ENCODE data around the gene CD99L2.

The CD99L2 gene

DNA sequence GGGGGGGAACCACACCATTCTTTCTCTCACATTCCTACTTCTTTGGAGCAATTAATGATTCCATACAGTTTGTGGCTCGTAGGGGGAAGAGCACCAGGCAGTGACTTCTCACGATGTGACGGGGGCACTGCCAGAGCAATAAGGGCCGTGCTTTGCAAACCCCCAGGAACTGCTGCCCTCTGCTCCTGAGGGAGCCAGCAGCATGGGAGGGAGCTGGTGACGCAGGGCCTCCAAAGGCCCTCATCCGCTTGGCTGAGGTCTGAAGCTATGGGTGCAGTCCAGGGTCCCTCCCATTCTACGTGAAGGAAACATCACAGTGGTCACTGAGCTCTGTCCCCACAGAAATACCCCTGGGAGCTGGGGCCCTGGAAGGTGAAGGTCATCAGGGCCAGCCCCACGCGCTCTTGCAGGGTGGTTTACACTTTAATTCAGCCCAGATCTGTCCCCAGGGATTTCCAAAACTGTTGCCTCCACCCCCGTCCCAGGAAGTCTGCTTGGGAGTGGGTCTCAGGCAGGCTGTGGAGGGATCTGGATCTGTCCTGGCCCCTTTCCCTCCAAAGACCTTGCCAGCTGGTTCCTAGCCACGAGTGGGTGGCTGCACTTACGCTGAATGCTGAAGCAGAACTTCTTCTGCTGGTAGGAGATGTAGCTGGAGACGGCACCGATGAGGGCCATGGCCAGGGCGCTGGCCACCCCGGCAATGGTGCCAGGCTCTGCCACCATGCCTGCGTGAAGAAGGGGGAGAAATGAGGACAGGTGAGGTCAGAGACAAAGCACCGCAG, 122.7 kb downstream of the CD99L2 start:
- H3K27me3 ChIP-seq (replicated peaks), result no peaks in the 10 kb centered on the region
- DNase-seq, result no peak
- in situ Hi-C loops (cut with HindIII; ENCODE audit: low pct_ligation_motif_present, low sequenced_read_pairs), result loop anchor here (10.0 kb wide), 1 partner anchor 309 kb away; no protein-coding TSS in a partner anchor
- TF ChIP-seq, protein P1, sequence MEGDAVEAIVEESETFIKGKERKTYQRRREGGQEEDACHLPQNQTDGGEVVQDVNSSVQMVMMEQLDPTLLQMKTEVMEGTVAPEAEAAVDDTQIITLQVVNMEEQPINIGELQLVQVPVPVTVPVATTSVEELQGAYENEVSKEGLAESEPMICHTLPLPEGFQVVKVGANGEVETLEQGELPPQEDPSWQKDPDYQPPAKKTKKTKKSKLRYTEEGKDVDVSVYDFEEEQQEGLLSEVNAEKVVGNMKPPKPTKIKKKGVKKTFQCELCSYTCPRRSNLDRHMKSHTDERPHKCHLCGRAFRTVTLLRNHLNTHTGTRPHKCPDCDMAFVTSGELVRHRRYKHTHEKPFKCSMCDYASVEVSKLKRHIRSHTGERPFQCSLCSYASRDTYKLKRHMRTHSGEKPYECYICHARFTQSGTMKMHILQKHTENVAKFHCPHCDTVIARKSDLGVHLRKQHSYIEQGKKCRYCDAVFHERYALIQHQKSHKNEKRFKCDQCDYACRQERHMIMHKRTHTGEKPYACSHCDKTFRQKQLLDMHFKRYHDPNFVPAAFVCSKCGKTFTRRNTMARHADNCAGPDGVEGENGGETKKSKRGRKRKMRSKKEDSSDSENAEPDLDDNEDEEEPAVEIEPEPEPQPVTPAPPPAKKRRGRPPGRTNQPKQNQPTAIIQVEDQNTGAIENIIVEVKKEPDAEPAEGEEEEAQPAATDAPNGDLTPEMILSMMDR (IDR thresholded peaks at IDR 0.05; ENCODE audit: low read depth, low read length, missing control alignments), result no peak
- H3K27ac ChIP-seq, result no peak overlapping the region
- no peak overlapping the region for H3K4me3 ChIP-seq (ENCODE audit: low read depth, low read length)
- H3K36me3 ChIP-seq (replicated peaks), result no peaks in the 10 kb centered on the region

DNA sequence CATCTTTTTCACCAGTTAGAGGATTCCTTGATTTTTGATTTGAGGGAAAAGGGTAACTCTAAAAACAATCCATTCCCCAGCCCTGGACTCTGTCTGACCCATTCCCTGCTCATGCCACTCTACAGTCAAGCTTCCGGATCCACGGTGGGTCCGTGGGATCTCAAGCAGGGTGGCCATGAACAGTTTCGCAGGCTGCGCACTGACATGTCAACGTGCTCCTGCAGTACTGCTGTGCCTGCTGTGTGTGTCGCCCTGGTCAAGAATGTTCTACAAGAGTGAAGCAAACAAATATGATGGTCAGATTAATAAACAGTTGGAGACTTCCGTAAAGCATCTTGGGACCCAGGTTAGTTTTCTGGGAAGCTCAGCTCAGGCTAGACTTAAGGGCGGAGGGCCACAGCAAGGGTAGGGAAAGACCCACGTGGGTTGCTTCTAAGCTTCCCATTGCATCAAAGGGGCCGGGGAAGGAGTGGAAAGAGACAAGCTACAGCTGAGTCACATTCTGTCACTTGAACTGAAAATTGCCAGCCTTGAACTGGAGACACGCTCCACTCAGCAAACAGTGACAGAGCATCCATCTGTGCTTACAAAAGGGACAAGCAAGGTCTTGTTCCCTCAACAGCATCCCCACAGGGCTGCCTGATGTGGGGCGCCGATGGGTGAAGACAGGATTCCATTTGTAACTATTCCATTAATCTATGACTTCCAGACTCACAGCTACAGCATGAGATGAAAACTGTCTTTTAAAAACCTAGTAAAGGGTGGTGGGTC, 123.5 kb downstream of the CD99L2 start:
- Histone ChIP-seq H3K4me3 (ENCODE audit: low read depth, low read length) (no peak overlapping the region), H3K36me3 (replicated peaks) (no peaks in the 10 kb centered on the region), H3K27ac (no peak overlapping the region), H3K27me3 (replicated peaks) (no peaks in the 10 kb centered on the region)
- in situ Hi-C loops (cut with HindIII; ENCODE audit: low pct_ligation_motif_present, low sequenced_read_pairs), result loop anchor here (10.0 kb wide), 1 partner anchor 310 kb away; no protein-coding TSS in a partner anchor
- no peak for DNase-seq
- TF ChIP-seq, protein P1 (IDR thresholded peaks at IDR 0.05; ENCODE audit: low read depth, low read length, missing control alignments), result no peak

DNA sequence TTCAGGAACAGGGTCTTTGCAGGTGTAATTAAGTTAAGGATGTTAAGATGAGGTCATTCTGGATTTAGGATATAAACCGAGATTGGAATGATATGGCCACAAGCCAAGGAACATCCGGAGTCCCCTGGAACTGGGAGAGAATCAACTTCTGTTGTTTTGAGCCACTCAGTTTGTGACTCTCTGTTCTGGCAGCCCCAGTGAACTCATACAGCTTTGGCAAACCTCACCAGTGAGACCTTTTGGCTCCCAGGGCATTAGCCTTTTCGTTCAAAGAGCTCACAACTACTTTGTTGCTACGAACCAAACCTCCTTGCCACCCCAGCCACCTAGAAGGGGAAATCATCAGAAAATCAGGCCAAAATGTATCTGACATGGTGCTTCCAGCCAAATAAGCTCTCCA, 124.8 kb downstream of the CD99L2 start:
- H3K4me3 ChIP-seq (ENCODE audit: low read depth, low read length), result no peak overlapping the region
- DNase-seq, result no peak
- H3K27me3 ChIP-seq (replicated peaks), result no peaks in the 10 kb centered on the region
- in situ Hi-C loops (cut with HindIII; ENCODE audit: low pct_ligation_motif_present, low sequenced_read_pairs), result loop anchor here (10.0 kb wide), 1 partner anchor 311 kb away; no protein-coding TSS in a partner anchor
- TF ChIP-seq, protein P1 (IDR thresholded peaks at IDR 0.05; ENCODE audit: low read depth, low read length, missing control alignments), result no peak
- H3K36me3 ChIP-seq (replicated peaks), result no peaks in the 10 kb centered on the region
- no peak overlapping the region for H3K27ac ChIP-seq

- TF ChIP-seq, protein P1 (IDR thresholded peaks at IDR 0.05; ENCODE audit: low read depth, low read length, missing control alignments), result no peak
- no peak for DNase-seq
- in situ Hi-C loops (cut with HindIII; ENCODE audit: low pct_ligation_motif_present, low sequenced_read_pairs), result loop anchor here (10.0 kb wide), 1 partner anchor 312 kb away; no protein-coding TSS in a partner anchor
- H3K36me3 ChIP-seq (replicated peaks), result no peaks in the 10 kb centered on the region
- no peak overlapping the region for H3K27ac ChIP-seq
- H3K27me3 ChIP-seq (replicated peaks), result no peaks in the 10 kb centered on the region
- no peak overlapping the region for H3K4me3 ChIP-seq (ENCODE audit: low read depth, low read length)
These were observed 125.4 kb downstream of the CD99L2 start for GRCh38 chrX:150773117-150773516.

- H3K27me3 ChIP-seq (replicated peaks), result no peaks in the 10 kb centered on the region
- no peak overlapping the region for H3K4me3 ChIP-seq (ENCODE audit: low read depth, low read length)
- DNase-seq, result peak; percentile 43
- no peak overlapping the region for H3K27ac ChIP-seq
- no peaks in the 10 kb centered on the region for H3K36me3 ChIP-seq (replicated peaks)
- in situ Hi-C loops (cut with HindIII; ENCODE audit: low pct_ligation_motif_present, low sequenced_read_pairs), result loop anchor here (10.0 kb wide), 1 partner anchor 312 kb away; no protein-coding TSS in a partner anchor
- TF ChIP-seq, protein P1 (IDR thresholded peaks at IDR 0.05; ENCODE audit: low read depth, low read length, missing control alignments), result peak; percentile 85
These were observed 126.1 kb downstream of the CD99L2 start for GRCh38 chrX:150772150-150772970.
